H1 (cell line): ENCODE results near the gene PSME4. TPM values are rescaled to one million over a fixed set of nuclear protein-coding genes. Genes with fewer than 3 reads are reported as not detected.

ENCODE experiments used
- EZH2 ChIP-seq: fragments of 200-600 bp; sonication (generic); IDR thresholded peaks from 2 replicates; pipeline ENCODE4 v1.7.1; 2012; ENCODE audit warnings: low read depth, mild to moderate bottlenecking, moderate library complexity, low read length, inconsistent platforms; ENCODE audit not compliant: severe bottlenecking
- polyA plus RNA-seq, 7 experiments: library from polyadenylated mRNA; depleted of rRNA in 3 of 7; stranded (reverse) in 5 of 7; unstranded in 2 of 7; fragments of >200 nt in 5 of 7; fragments of 200-250 nt in 2 of 7; gene quantifications; 1 replicate in 5 of 7; 2 replicates in 1 of 7; 4 replicates in 1 of 7; pipeline versions ENCODE4 v1.2.1 to v1.2.3, GENCODE V29; 2011 to 2013; ENCODE audit warnings: missing spikeins in 2 of 7, mixed read lengths in 2 of 7
- total RNA-seq: library from RNA; stranded (reverse); fragmentation: NEBNext Ultra II Directional; extraction: Animal tissue kit (Norgen Biotek cat#: 25700); gene quantifications from 2 replicates; pipeline ENCODE4 v1.2.1, GENCODE V29; 2021

The PSME4 gene
- total and polyA plus RNA-seq, 2 of the 8 experiments (the other 6 are each of a cell fraction or from before 2014, with no cell fraction given), result 42.2 to 116 TPM

GRCh38 chr2:53938904-53939303 lies 31.9 kb downstream of the PSME4 start (continued):
- TF ChIP-seq EZH2, result no peak
